ENCODE data around the gene LGALS3BP. TPM values are rescaled to one million over a fixed set of nuclear protein-coding genes. Genes with fewer than 3 reads are reported as not detected.

LGALS3BP gene
- total RNA-seq, 1 donor from 2014 or later: 24.3 TPM

GRCh38 chr17:78960928-78961327, 18.8 kb downstream of the LGALS3BP start:
- Mint-ChIP-seq H3K36me3 (ENCODE audit: low read depth) (no peaks in the 10 kb centered on the region), H3K27ac (ENCODE audit: unreplicated experiment) (no peak overlapping the region), H3K9me3 (no peaks in the 10 kb centered on the region), H3K4me3 (no peak overlapping the region), H3K4me1 (peaks cover 14% of the 10 kb centered on the region), H3K27me3 (ENCODE audit: low read depth) (peaks cover 7% of the 10 kb centered on the region)
- no peak for TF ChIP-seq CTCF (conservative IDR thresholded peaks at IDR 0.05)
- no peak for DNase-seq (ENCODE audit: low read depth, low spot score)

- no peak for DNase-seq (ENCODE audit: low read depth, low spot score)
- H3K9me3 Mint-ChIP-seq: no peaks in the 10 kb centered on the region
- H3K4me1 Mint-ChIP-seq: peaks cover 16% of the 10 kb centered on the region
- no peak overlapping the region for H3K27ac Mint-ChIP-seq (ENCODE audit: unreplicated experiment)
- H3K27me3 Mint-ChIP-seq (ENCODE audit: low read depth): peaks cover 9% of the 10 kb centered on the region
- no peak overlapping the region for H3K4me3 Mint-ChIP-seq
- TF ChIP-seq CTCF (conservative IDR thresholded peaks at IDR 0.05): no peak
- H3K36me3 Mint-ChIP-seq (ENCODE audit: low read depth): no peaks in the 10 kb centered on the region
Measured at GRCh38 chr17:78959803-78960202, 19.9 kb downstream of the LGALS3BP start.

- peaks cover 25% of the 10 kb centered on the region for H3K4me1 Mint-ChIP-seq
- H3K27ac Mint-ChIP-seq (ENCODE audit: unreplicated experiment): no peak overlapping the region
- H3K4me3 Mint-ChIP-seq: no peak overlapping the region
- no peak for TF ChIP-seq CTCF (conservative IDR thresholded peaks at IDR 0.05)
- H3K36me3 Mint-ChIP-seq (ENCODE audit: low read depth): no peaks in the 10 kb centered on the region
- H3K27me3 Mint-ChIP-seq (ENCODE audit: low read depth): peaks cover 9% of the 10 kb centered on the region
- no peak for DNase-seq (ENCODE audit: low read depth, low spot score)
- no peaks in the 10 kb centered on the region for H3K9me3 Mint-ChIP-seq
Measured at GRCh38 chr17:78958641-78959127, 21.0 kb downstream of the LGALS3BP start.

- peaks cover 33% of the 10 kb centered on the region for H3K4me1 Mint-ChIP-seq
- peaks cover 9% of the 10 kb centered on the region for H3K27me3 Mint-ChIP-seq (ENCODE audit: low read depth)
- peak overlapping the region; percentile 60 for H3K27ac Mint-ChIP-seq (ENCODE audit: unreplicated experiment)
- H3K36me3 Mint-ChIP-seq (ENCODE audit: low read depth): no peaks in the 10 kb centered on the region
- no peak for DNase-seq (ENCODE audit: low read depth, low spot score)
- TF ChIP-seq CTCF (conservative IDR thresholded peaks at IDR 0.05): no peak
- no peaks in the 10 kb centered on the region for H3K9me3 Mint-ChIP-seq
- H3K4me3 Mint-ChIP-seq: no peak overlapping the region
Measured at GRCh38 chr17:78957128-78957527, 22.6 kb downstream of the LGALS3BP start.

- no peak for TF ChIP-seq CTCF (conservative IDR thresholded peaks at IDR 0.05)
- no peak overlapping the region for H3K27ac Mint-ChIP-seq (ENCODE audit: unreplicated experiment)
- H3K9me3 Mint-ChIP-seq: no peaks in the 10 kb centered on the region
- H3K36me3 Mint-ChIP-seq (ENCODE audit: low read depth): no peaks in the 10 kb centered on the region
- DNase-seq (ENCODE audit: low read depth, low spot score): no peak
- peaks cover 35% of the 10 kb centered on the region for H3K4me1 Mint-ChIP-seq
- peaks cover 13% of the 10 kb centered on the region for H3K27me3 Mint-ChIP-seq (ENCODE audit: low read depth)
- H3K4me3 Mint-ChIP-seq: no peak overlapping the region
Measured at GRCh38 chr17:78956254-78956653, 23.5 kb downstream of the LGALS3BP start.

- no peak for TF ChIP-seq CTCF (conservative IDR thresholded peaks at IDR 0.05)
- peaks cover 14% of the 10 kb centered on the region for H3K27me3 Mint-ChIP-seq (ENCODE audit: low read depth)
- no peak for DNase-seq (ENCODE audit: low read depth, low spot score)
- peak overlapping the region; percentile 75 for H3K27ac Mint-ChIP-seq (ENCODE audit: unreplicated experiment)
- no peaks in the 10 kb centered on the region for H3K36me3 Mint-ChIP-seq (ENCODE audit: low read depth)
- H3K4me1 Mint-ChIP-seq: peaks cover 35% of the 10 kb centered on the region
- H3K9me3 Mint-ChIP-seq: peaks cover 6% of the 10 kb centered on the region
- no peak overlapping the region for H3K4me3 Mint-ChIP-seq
Measured at GRCh38 chr17:78954684-78955083, 25.0 kb downstream of the LGALS3BP start.
